ENCODE data around the gene SIPA1L3. TPM values are rescaled to one million over a fixed set of nuclear protein-coding genes. Genes with fewer than 3 reads are reported as not detected.
"Not testable (repeated sequence)": the region's sequence is repeated elsewhere in the genome, so short reads cannot be mapped to it uniquely, and the experiment has no call there.

SIPA1L3 gene
- 9.1 TPM for polyA plus RNA-seq (2013, experiment 1 of 2; ENCODE audit: insufficient read length)
- polyA plus RNA-seq (2013, experiment 2 of 2; ENCODE audit: insufficient read length) = 9.4 TPM

GRCh38 chr19:37906869-37907734, at the start of gene SIPA1L3:
TSS of gene SIPA1L3 (plus strand) at chr19:37907208. CDS start at chr19:38081566, 174,358 bp downstream.
- DNase-seq = peak; percentile 96

- DNase-seq = no peak
Measured at GRCh38 chr19:37864501-37864900, 42.5 kb upstream of the SIPA1L3 start.

GRCh38 chr19:37865930-37866329, 41.1 kb upstream of the SIPA1L3 start:
- not testable (repeated sequence) for DNase-seq

- no peak for DNase-seq
Measured at GRCh38 chr19:37867831-37868230, 39.2 kb upstream of the SIPA1L3 start.

GRCh38 chr19:37869766-37870340, 37.2 kb upstream of the SIPA1L3 start:
- no peak for DNase-seq

- no peak for DNase-seq
Measured at GRCh38 chr19:37872383-37872782, 34.6 kb upstream of the SIPA1L3 start.

- no peak for DNase-seq
Measured at GRCh38 chr19:37874784-37875183, 32.2 kb upstream of the SIPA1L3 start.

- DNase-seq = no peak
Measured at GRCh38 chr19:37876032-37876431, 31.0 kb upstream of the SIPA1L3 start.

GRCh38 chr19:37877147-37877546, 29.9 kb upstream of the SIPA1L3 start:
- no peak for DNase-seq

GRCh38 chr19:37885392-37885791, 21.6 kb upstream of the SIPA1L3 start:
- DNase-seq = no peak

- DNase-seq = no peak
Measured at GRCh38 chr19:37886571-37886970, 20.4 kb upstream of the SIPA1L3 start.

- DNase-seq = no peak
Measured at GRCh38 chr19:37893845-37894575, 13.0 kb upstream of the SIPA1L3 start.

- DNase-seq = no peak
Measured at GRCh38 chr19:37896180-37896579, 10.8 kb upstream of the SIPA1L3 start.

GRCh38 chr19:37899453-37899852, 7.6 kb upstream of the SIPA1L3 start:
- no peak for DNase-seq

GRCh38 chr19:37899966-37900365, 7.0 kb upstream of the SIPA1L3 start:
- no peak for DNase-seq

GRCh38 chr19:37902668-37903067, 4.3 kb upstream of the SIPA1L3 start:
- DNase-seq = peak; percentile 68

GRCh38 chr19:37903096-37903495, 3.9 kb upstream of the SIPA1L3 start:
- no peak for DNase-seq

- peak; percentile 22 for DNase-seq
Measured at GRCh38 chr19:37905946-37906868, 801 bp upstream of the SIPA1L3 start, which contains the start of gene WDR87. TSS of gene WDR87 (minus strand) at chr19:37906594. CDS start at chr19:37898239, 8,355 bp downstream.

GRCh38 chr19:37907735-37908455, 887 bp downstream of the SIPA1L3 start:
- DNase-seq = no peak

GRCh38 chr19:37909661-37910199, 2.7 kb downstream of the SIPA1L3 start:
- DNase-seq = no peak

GRCh38 chr19:37914908-37915307, 7.9 kb downstream of the SIPA1L3 start:
- no peak for DNase-seq

Measured in fibroblast of skin of scalp (primary cell).